Ascending aorta (tissue), 2 donors: ENCODE data around the gene YBEY. TPM values are rescaled to one million over a fixed set of nuclear protein-coding genes. Genes with fewer than 3 reads are reported as not detected.

ENCODE experiments used
- DNase-seq, 2 donors: peaks; one replicate each; pipeline ENCODE4 v3.0.0-alpha.2; 2019; ENCODE audit warnings: low spot score in 2 of 2
- H3K27ac ChIP-seq, 2 donors: fragments of 200-600 bp; sonication (generic); one replicate each; pipeline ENCODE4 v1.5.1; 2016 to 2017; ENCODE audit warnings: mild to moderate bottlenecking in 1 of 2
- H3K27me3 ChIP-seq: fragments of 200-600 bp; sonication (generic); one replicate; pipeline ENCODE4 v1.5.1; 2017
- H3K36me3 ChIP-seq, 2 donors: fragments of 200-600 bp; sonication (generic); one replicate each; pipeline ENCODE4 v1.5.1; 2016
- H3K4me1 ChIP-seq, 2 donors: fragments of 200-600 bp; sonication (generic); one replicate each; pipeline ENCODE4 v1.5.1; 2016 to 2017; ENCODE audit warnings: mild to moderate bottlenecking in 1 of 2
- H3K4me3 ChIP-seq, 2 donors: fragments of 200-600 bp; sonication (generic); one replicate each; pipeline ENCODE4 v1.5.1; 2016 to 2017; ENCODE audit warnings: mild to moderate bottlenecking in 1 of 2
- H3K9me3 ChIP-seq, 2 donors: fragments of 200-600 bp; sonication (generic); one replicate each; pipeline ENCODE4 v1.5.1; 2016
- CTCF ChIP-seq, 3 experiments: fragments of 200-600 bp in 2 of 3; fragments of 450-650 bp in 1 of 3; sonication (generic) in 2 of 3; IDR thresholded peaks; one replicate each; pipeline ENCODE4 v1.5.1; 2016 to 2019; ENCODE audit warnings: antibody characterized with exemption in 3 of 3, mild to moderate bottlenecking in 1 of 3, moderate library complexity in 1 of 3
- intact Hi-C: fragments of 100-400 bp; cut with DNase I; formaldehyde crosslinking; loops from one replicate; pipeline ENCODE4 v1.15.1; 2023
- total RNA-seq: library from RNA; depleted of rRNA; stranded (reverse); fragments of >200 nt; gene quantifications from one replicate; pipeline ENCODE4 v1.1.0, GENCODE V29; 2016

Gene YBEY
- total RNA-seq, 1 donor from 2014 or later, result 0.53 TPM

GRCh38 chr21:46320331-46320801 is 34.2 kb downstream of the YBEY start:
- no peaks in the 10 kb centered on the region for H3K27me3 ChIP-seq
- peaks cover 11 to 17% of the 10 kb centered on the region in 2 donors for H3K4me1 ChIP-seq
- no peaks in the 10 kb centered on the region for H3K36me3 ChIP-seq
- no peak for TF ChIP-seq CTCF (IDR thresholded peaks at IDR 0.05)
- no peak overlapping the region for H3K4me3 ChIP-seq
- intact Hi-C loops, result loop anchor here (10.0 kb wide), 3 partner anchors 176 to 1446 kb away; partner anchors contain the start of gene PTTG1IP
- H3K27ac ChIP-seq, result no peak overlapping the region
- no peak for DNase-seq
- H3K9me3 ChIP-seq, result no peaks in the 10 kb centered on the region

GRCh38 chr21:46322351-46323226 is 36.4 kb downstream of the YBEY start:
- peaks cover 15 to 20% of the 10 kb centered on the region in 2 donors for H3K4me1 ChIP-seq
- TF ChIP-seq CTCF (IDR thresholded peaks at IDR 0.05), result no peak
- H3K27ac ChIP-seq, result no peak overlapping the region
- intact Hi-C loops, result loop anchor here (1.0 to 10.0 kb wide), 4 partner anchors 93 to 1448 kb away; partner anchors contain the start of gene PTTG1IP
- H3K36me3 ChIP-seq, result no peaks in the 10 kb centered on the region
- H3K4me3 ChIP-seq, result peak overlapping the region; percentile 81 to 98
- DNase-seq, result no peak
- H3K9me3 ChIP-seq, result no peaks in the 10 kb centered on the region
- H3K27me3 ChIP-seq, result no peaks in the 10 kb centered on the region

GRCh38 chr21:46323227-46323709 is 37.1 kb downstream of the YBEY start:
- H3K4me1 ChIP-seq, result peaks cover 15 to 20% of the 10 kb centered on the region in 2 donors
- DNase-seq, result no peak
- H3K36me3 ChIP-seq, result peaks cover 0 to 2% of the 10 kb centered on the region in 2 donors
- no peaks in the 10 kb centered on the region for H3K27me3 ChIP-seq
- TF ChIP-seq CTCF (IDR thresholded peaks at IDR 0.05), result no peak
- H3K4me3 ChIP-seq, result peak overlapping the region; percentile 81 to 98
- H3K27ac ChIP-seq, result no peak overlapping the region
- intact Hi-C loops, result loop anchor here (1.0 to 10.0 kb wide), 4 partner anchors 94 to 1448 kb away; partner anchors contain the start of gene PTTG1IP
- no peaks in the 10 kb centered on the region for H3K9me3 ChIP-seq

- Histone ChIP-seq H3K9me3 (no peaks in the 10 kb centered on the region), H3K4me1 (peaks cover 15 to 20% of the 10 kb centered on the region in 2 donors), H3K36me3 (peaks cover 0 to 8% of the 10 kb centered on the region in 2 donors), H3K27ac (peak within 1 kb of the TSS; percentile 97), H3K27me3 (no peaks in the 10 kb centered on the region), H3K4me3 (peak within 1 kb of the TSS; percentile 81 to 98)
- TF ChIP-seq CTCF (IDR thresholded peaks at IDR 0.05), result peak in 1 of 3 experiments; percentile 4
- DNase-seq, result peak; percentile 92 to 99
- intact Hi-C loops, result loop anchor here (1.0 to 10.0 kb wide), 6 partner anchors 38 to 1449 kb away; partner anchors contain the start of genes DIP2A, PTTG1IP and YBEY
Measured at GRCh38 chr21:46323710-46324389, 37.7 kb downstream of the YBEY start, which contains the start of the genes C21orf58 and PCNT. Gene C21orf58, minus strand, starts transcription at chr21:46323870. Its CDS starts 1,132 bp downstream, at chr21:46322738. Gene PCNT, plus strand, starts transcription at chr21:46324156. Its CDS starts 73 bp downstream, at chr21:46324229.
